ENCODE measurements around the gene DPP3.

The DPP3 gene

GRCh38 chr11:66488957-66489356 is 8.7 kb downstream of the DPP3 start:
- no peak for DNase-seq

- no peak for DNase-seq
Measured at GRCh38 chr11:66489636-66490035, 9.4 kb downstream of the DPP3 start.

- DNase-seq: no peak
Measured at GRCh38 chr11:66491315-66491935, 11.2 kb downstream of the DPP3 start.

- no peak for DNase-seq
Measured at GRCh38 chr11:66492161-66492865, 12.1 kb downstream of the DPP3 start.

GRCh38 chr11:66493130-66493529 is 12.9 kb downstream of the DPP3 start:
- DNase-seq: no peak

- no peak for DNase-seq
Measured at GRCh38 chr11:66494458-66494857, 14.2 kb downstream of the DPP3 start.

GRCh38 chr11:66494935-66495334 is 14.7 kb downstream of the DPP3 start:
- no peak for DNase-seq

- no peak for DNase-seq
Measured at GRCh38 chr11:66495401-66495854, 15.2 kb downstream of the DPP3 start.

GRCh38 chr11:66497206-66497605 is 17.0 kb downstream of the DPP3 start:
- no peak for DNase-seq

GRCh38 chr11:66498506-66498905 is 18.3 kb downstream of the DPP3 start:
- no peak for DNase-seq

GRCh38 chr11:66505276-66505816 is 25.1 kb downstream of the DPP3 start:
- no peak for DNase-seq

- DNase-seq: peak in 1 of 2 donors; percentile 18
Measured at GRCh38 chr11:66509131-66509561, 28.9 kb downstream of the DPP3 start.

GRCh38 chr11:66510271-66510989 is 30.2 kb downstream of the DPP3 start, which contains the start of gene BBS1:
TSS of gene BBS1 (plus strand) at chr11:66510635. CDS start at chr11:66510660, 25 bp downstream.
- peak; percentile 78 to 82 for DNase-seq

- DNase-seq: no peak
Measured at GRCh38 chr11:66510990-66511339, 30.7 kb downstream of the DPP3 start.

GRCh38 chr11:66523611-66524010 is 43.4 kb downstream of the DPP3 start:
- DNase-seq: no peak

GRCh38 chr11:66524304-66525040 is 44.2 kb downstream of the DPP3 start:
- no peak for DNase-seq

- DNase-seq: no peak
Measured at GRCh38 chr11:66529069-66529468, 48.8 kb downstream of the DPP3 start.

- no peak for DNase-seq
Measured at GRCh38 chr11:66529655-66530054, 49.4 kb downstream of the DPP3 start.

- DNase-seq: no peak
Measured at GRCh38 chr11:66530927-66531709, 50.9 kb downstream of the DPP3 start.

GRCh38 chr11:66531841-66532240 is 51.6 kb downstream of the DPP3 start:
- DNase-seq: no peak

- no peak for DNase-seq
Measured at GRCh38 chr11:66532784-66533183, 52.5 kb downstream of the DPP3 start.

All from CD4-positive, alpha-beta T cell treated with Interleukin-1 beta for 1 hour (primary cell).